ENCODE measurements around the gene TRMT2A. TPM values are rescaled to one million over a fixed set of nuclear protein-coding genes. Genes with fewer than 3 reads are reported as not detected.

The TRMT2A gene
- total RNA-seq, 6 experiments from 2014 or later, result 26.9 to 54.6 (median 29.1) TPM

DNA sequence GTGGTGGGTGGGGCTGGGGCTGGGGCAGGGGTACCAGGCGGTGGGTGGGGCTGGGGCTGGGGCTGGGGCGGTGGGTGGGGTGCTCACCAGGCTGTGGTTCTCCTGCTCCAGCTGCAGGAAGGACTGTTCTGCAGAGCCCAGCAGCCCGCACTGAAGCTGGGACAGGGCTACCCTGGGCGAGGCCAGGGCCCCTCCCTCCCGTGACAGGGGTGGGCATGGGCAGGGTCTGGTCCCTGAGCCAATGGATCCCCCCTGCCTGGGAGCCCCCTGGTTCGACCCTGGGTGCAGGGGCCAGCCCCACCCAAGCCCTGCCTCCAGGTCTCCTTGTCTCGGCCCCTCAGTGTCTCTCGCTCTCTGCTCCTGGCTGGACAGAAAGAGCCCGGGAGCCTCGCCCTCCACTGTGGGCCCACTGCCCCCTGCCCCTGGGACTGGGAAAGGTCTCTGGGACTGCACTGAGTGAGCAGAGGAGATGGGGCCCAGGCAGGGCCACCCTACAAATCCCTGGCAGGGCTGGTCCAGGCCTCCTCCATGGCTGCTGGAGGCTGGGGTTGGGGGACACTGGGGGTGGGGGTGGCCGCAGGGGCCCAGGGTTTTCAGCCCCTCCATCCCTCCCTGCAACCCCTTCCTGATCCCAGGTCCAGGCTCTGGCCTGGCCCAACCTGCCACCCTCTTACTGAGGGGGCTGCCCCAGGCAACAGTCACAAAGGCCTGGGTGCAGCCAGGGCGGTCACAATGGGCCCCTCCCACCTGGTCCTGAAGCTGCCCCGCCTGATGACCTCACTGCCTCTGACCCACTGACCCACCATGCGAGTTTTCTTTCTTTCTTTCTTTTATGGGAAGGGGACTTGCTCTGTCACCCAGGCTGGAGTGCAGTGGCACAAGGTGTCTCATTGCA lies 33.6 kb upstream of the TRMT2A start, which contains the start of gene CCDC188:
TSS of gene CCDC188 (minus strand) at position 675 of the 895 bp plus-strand sequence. CDS start at position 606, 69 bp downstream.
- TF ChIP-seq, protein P1, sequence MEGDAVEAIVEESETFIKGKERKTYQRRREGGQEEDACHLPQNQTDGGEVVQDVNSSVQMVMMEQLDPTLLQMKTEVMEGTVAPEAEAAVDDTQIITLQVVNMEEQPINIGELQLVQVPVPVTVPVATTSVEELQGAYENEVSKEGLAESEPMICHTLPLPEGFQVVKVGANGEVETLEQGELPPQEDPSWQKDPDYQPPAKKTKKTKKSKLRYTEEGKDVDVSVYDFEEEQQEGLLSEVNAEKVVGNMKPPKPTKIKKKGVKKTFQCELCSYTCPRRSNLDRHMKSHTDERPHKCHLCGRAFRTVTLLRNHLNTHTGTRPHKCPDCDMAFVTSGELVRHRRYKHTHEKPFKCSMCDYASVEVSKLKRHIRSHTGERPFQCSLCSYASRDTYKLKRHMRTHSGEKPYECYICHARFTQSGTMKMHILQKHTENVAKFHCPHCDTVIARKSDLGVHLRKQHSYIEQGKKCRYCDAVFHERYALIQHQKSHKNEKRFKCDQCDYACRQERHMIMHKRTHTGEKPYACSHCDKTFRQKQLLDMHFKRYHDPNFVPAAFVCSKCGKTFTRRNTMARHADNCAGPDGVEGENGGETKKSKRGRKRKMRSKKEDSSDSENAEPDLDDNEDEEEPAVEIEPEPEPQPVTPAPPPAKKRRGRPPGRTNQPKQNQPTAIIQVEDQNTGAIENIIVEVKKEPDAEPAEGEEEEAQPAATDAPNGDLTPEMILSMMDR (IDR thresholded peaks at IDR 0.05), result no peak
- TF ChIP-seq POLR2A (IDR thresholded peaks at IDR 0.05), result no peak
- DNase-seq (no peak), ATAC-seq (no peak)
- intact Hi-C loops (cut with DNase I), result no loop called here
- H3K27ac ChIP-seq, result no peak within 1 kb of the TSS
- H3K27me3 ChIP-seq, result no peaks in the 10 kb centered on the region
- H3K4me1 ChIP-seq, result no peaks in the 10 kb centered on the region
- 84% methylated on average over 3 of the region's 14 CpGs for WGBS (ENCODE audit: insufficient coverage, low coverage, low lambda C conversion rate, missing lambda C conversion rate)
- no peaks in the 10 kb centered on the region for H3K9me3 ChIP-seq
- H3K36me3 ChIP-seq, result no peaks in the 10 kb centered on the region
- H3K4me3 ChIP-seq, result no peak within 1 kb of the TSS

- ATAC-seq (no peak), DNase-seq (no peak)
Measured at GRCh38 chr22:20149257-20150250, 32.5 kb upstream of the TRMT2A start.

GRCh38 chr22:20148414-20148813 lies 31.4 kb upstream of the TRMT2A start:
- Histone ChIP-seq H3K4me1 (no peaks in the 10 kb centered on the region), H3K4me3 (no peak overlapping the region), H3K36me3 (no peaks in the 10 kb centered on the region), H3K9me3 (no peaks in the 10 kb centered on the region), H3K27ac (no peak overlapping the region), H3K27me3 (no peaks in the 10 kb centered on the region)
- TF ChIP-seq, protein P1 (IDR thresholded peaks at IDR 0.05), result no peak
- TF ChIP-seq POLR2A (IDR thresholded peaks at IDR 0.05), result no peak
- ATAC-seq, result no peak
- no CpG with 5 or more reads among the region's 18 CpGs for WGBS (ENCODE audit: insufficient coverage, low coverage, low lambda C conversion rate, missing lambda C conversion rate)
- no peak for DNase-seq
- intact Hi-C loops (cut with DNase I), result no loop called here

More at GRCh38 chr22:20149257-20150250, 32.5 kb upstream of the TRMT2A start:
- Histone ChIP-seq H3K4me1 (no peaks in the 10 kb centered on the region), H3K36me3 (no peaks in the 10 kb centered on the region), H3K27me3 (no peaks in the 10 kb centered on the region), H3K4me3 (no peak overlapping the region), H3K27ac (no peak overlapping the region), H3K9me3 (no peaks in the 10 kb centered on the region)
- no peak for TF ChIP-seq POLR2A (IDR thresholded peaks at IDR 0.05)
- TF ChIP-seq, protein P1 (IDR thresholded peaks at IDR 0.05), result no peak
- no CpG with 5 or more reads among the region's 32 CpGs for WGBS (ENCODE audit: insufficient coverage, low coverage, low lambda C conversion rate, missing lambda C conversion rate)
- intact Hi-C loops (cut with DNase I), result no loop called here

GRCh38 chr22:20147237-20147988 lies 30.4 kb upstream of the TRMT2A start:
- intact Hi-C loops (cut with DNase I), result no loop called here

More at GRCh38 chr22:20147237-20147988, 30.4 kb upstream of the TRMT2A start:
- 67% methylated on average over 5 of the region's 14 CpGs for WGBS (ENCODE audit: insufficient coverage, low coverage, low lambda C conversion rate, missing lambda C conversion rate)
- ATAC-seq (no peak), DNase-seq (no peak)
- H3K27me3 ChIP-seq, result no peaks in the 10 kb centered on the region
- H3K9me3 ChIP-seq, result no peaks in the 10 kb centered on the region
- no peak overlapping the region for H3K4me3 ChIP-seq
- TF ChIP-seq, protein P1 (IDR thresholded peaks at IDR 0.05), result no peak
- TF ChIP-seq POLR2A (IDR thresholded peaks at IDR 0.05), result no peak
- no peaks in the 10 kb centered on the region for H3K4me1 ChIP-seq
- no peak overlapping the region for H3K27ac ChIP-seq
- no peaks in the 10 kb centered on the region for H3K36me3 ChIP-seq
